ENCODE results near the gene TMEM217. TPM values are rescaled to one million over a fixed set of nuclear protein-coding genes. Genes with fewer than 3 reads are reported as not detected.
A peak's percentile ranks its signal among the peaks of the same experiment; 100 is the strongest.

The TMEM217 gene
- total RNA-seq, 6 experiments from 2014 or later, result 0.99 to 2.0 (median 1.6) TPM

GRCh38 chr6:37233541-37233940 lies 24.4 kb downstream of the TMEM217 start:
- Mint-ChIP-seq H3K4me3 (no peak overlapping the region), H3K9me3 (no peaks in the 10 kb centered on the region), H3K27ac (no peak overlapping the region), H3K4me1 (ENCODE audit: low read depth) (peaks cover 19% of the 10 kb centered on the region), H3K27me3 (ENCODE audit: insufficient read depth) (no peaks in the 10 kb centered on the region; the same call in 1 of the 2 replicates), H3K36me3 (ENCODE audit: low read depth) (no peaks in the 10 kb centered on the region)
- DNase-seq, result no peak
- no peak for TF ChIP-seq CTCF (IDR thresholded peaks at IDR 0.05)

- Mint-ChIP-seq H3K9me3 (no peaks in the 10 kb centered on the region), H3K27ac (no peak overlapping the region), H3K4me3 (no peak overlapping the region), H3K4me1 (ENCODE audit: low read depth) (peaks cover 11% of the 10 kb centered on the region), H3K27me3 (ENCODE audit: insufficient read depth) (no peaks in the 10 kb centered on the region; the same call in 1 of the 2 replicates), H3K36me3 (ENCODE audit: low read depth) (no peaks in the 10 kb centered on the region)
- no peak for TF ChIP-seq CTCF (IDR thresholded peaks at IDR 0.05)
- DNase-seq, result no peak
These were observed 25.4 kb downstream of the TMEM217 start for GRCh38 chr6:37232430-37233017.

GRCh38 chr6:37230104-37230503 lies 27.8 kb downstream of the TMEM217 start:
- no peaks in the 10 kb centered on the region for H3K4me1 Mint-ChIP-seq (ENCODE audit: low read depth)
- H3K36me3 Mint-ChIP-seq (ENCODE audit: low read depth), result no peaks in the 10 kb centered on the region
- H3K27ac Mint-ChIP-seq, result no peak overlapping the region
- H3K4me3 Mint-ChIP-seq, result no peak overlapping the region
- no peak for DNase-seq
- no peak for TF ChIP-seq CTCF (IDR thresholded peaks at IDR 0.05)
- no peaks in the 10 kb centered on the region for H3K9me3 Mint-ChIP-seq
- no peaks in the 10 kb centered on the region; the same call in 1 of the 2 replicates for H3K27me3 Mint-ChIP-seq (ENCODE audit: insufficient read depth)

GRCh38 chr6:37225350-37226169 lies 32.4 kb downstream of the TMEM217 start:
- Mint-ChIP-seq H3K9me3 (no peaks in the 10 kb centered on the region), H3K27me3 (ENCODE audit: insufficient read depth) (no peaks in the 10 kb centered on the region; the same call in 1 of the 2 replicates), H3K4me1 (ENCODE audit: low read depth) (peaks cover 16% of the 10 kb centered on the region), H3K36me3 (ENCODE audit: low read depth) (no peaks in the 10 kb centered on the region), H3K4me3 (no peak overlapping the region), H3K27ac (no peak overlapping the region)
- DNase-seq, result no peak
- TF ChIP-seq CTCF (IDR thresholded peaks at IDR 0.05), result no peak

GRCh38 chr6:37222992-37223391 lies 35.0 kb downstream of the TMEM217 start:
- Mint-ChIP-seq H3K27ac (peak overlapping the region; percentile 22), H3K9me3 (no peaks in the 10 kb centered on the region), H3K4me1 (ENCODE audit: low read depth) (peaks cover 16% of the 10 kb centered on the region), H3K36me3 (ENCODE audit: low read depth) (no peaks in the 10 kb centered on the region), H3K4me3 (peak overlapping the region; percentile 86), H3K27me3 (ENCODE audit: insufficient read depth) (no peaks in the 10 kb centered on the region)
- no peak for TF ChIP-seq CTCF (IDR thresholded peaks at IDR 0.05)
- DNase-seq, result no peak

All from HFFc6 (cell line).